MV-4-11 (cell line): Measurements from ENCODE around the gene PPDPF.
"Not testable (repeated sequence)": the region's sequence is repeated elsewhere in the genome, so short reads cannot be mapped to it uniquely, and the experiment has no call there.

Source experiments
- DNase-seq: peaks from one replicate; lab custom pipeline; 2025; lab: John Stamatoyannopoulos, UW

PPDPF gene

GRCh38 chr20:63551068-63551467 is 30.5 kb downstream of the PPDPF start:
- DNase-seq = no peak

GRCh38 chr20:63552481-63553249 is 32.1 kb downstream of the PPDPF start:
- DNase-seq = peak; percentile 49

- DNase-seq = peak; percentile 67
Observed at GRCh38 chr20:63553251-63553932, 32.8 kb downstream of the PPDPF start.

- no peak for DNase-seq
Observed at GRCh38 chr20:63553933-63554290, 33.3 kb downstream of the PPDPF start, which contains the start of gene FNDC11. TSS of gene FNDC11 (plus strand) at chr20:63554159. CDS start at chr20:63555664, 1,505 bp downstream.

- DNase-seq = no peak
Observed at GRCh38 chr20:63554361-63555278, 34.1 kb downstream of the PPDPF start.

- no peak for DNase-seq
Observed at GRCh38 chr20:63555661-63556381, 35.3 kb downstream of the PPDPF start.

- DNase-seq = no peak
Observed at GRCh38 chr20:63556873-63557478, 36.4 kb downstream of the PPDPF start.

GRCh38 chr20:63557481-63557891 is 36.9 kb downstream of the PPDPF start:
- DNase-seq = no peak

GRCh38 chr20:63558804-63559484 is 38.4 kb downstream of the PPDPF start:
- DNase-seq = no peak

- not testable (repeated sequence) for DNase-seq
Observed at GRCh38 chr20:63559485-63560332, 39.1 kb downstream of the PPDPF start.

GRCh38 chr20:63560333-63560805 is 39.8 kb downstream of the PPDPF start:
- DNase-seq = no peak

GRCh38 chr20:63560856-63561609 is 40.5 kb downstream of the PPDPF start:
- DNase-seq = no peak

- DNase-seq = no peak
Observed at GRCh38 chr20:63561624-63562396, 41.2 kb downstream of the PPDPF start.

GRCh38 chr20:63562461-63563224 is 42.1 kb downstream of the PPDPF start:
- DNase-seq = no peak

- no peak for DNase-seq
Observed at GRCh38 chr20:63563225-63563935, 42.8 kb downstream of the PPDPF start.

- DNase-seq = no peak
Observed at GRCh38 chr20:63564036-63564810, 43.7 kb downstream of the PPDPF start.
